K562 (cell line): ENCODE data around the gene KCNK1. TPM values are rescaled to one million over a fixed set of nuclear protein-coding genes. Genes with fewer than 3 reads are reported as not detected.

Experiments
- CUX1 ChIP-seq: fragments of 200-800 bp; sonication (Bioruptor generic); IDR thresholded peaks from 2 replicates; pipeline ENCODE4 v1.6.1; 2016; ENCODE audit warnings: missing genetic modification characterization, missing compliant biosample characterization
- EHMT2 ChIP-seq: fragments of 450-650 bp; IDR thresholded peaks from 2 replicates; pipeline ENCODE4 v1.6.1; 2018; ENCODE audit warnings: antibody characterized with exemption
- GATAD2B ChIP-seq: fragments of 450-650 bp; IDR thresholded peaks from 2 replicates; pipeline ENCODE4 v1.6.1; 2017; ENCODE audit warnings: mild to moderate bottlenecking, borderline replicate concordance
- KDM4B ChIP-seq, 2 experiments: fragments of 450-650 bp in 1 of 2; sonication (generic) in 1 of 2; IDR thresholded peaks; 2 replicates each; pipeline ENCODE4 v1.6.1; 2016 to 2017; ENCODE audit warnings: borderline replicate concordance in 2 of 2, antibody characterized with exemption in 1 of 2, low read depth in 1 of 2, mild to moderate bottlenecking in 1 of 2
- LEF1 ChIP-seq: fragments of 450-650 bp; IDR thresholded peaks from 2 replicates; pipeline ENCODE4 v1.6.1; 2016; ENCODE audit warnings: mild to moderate bottlenecking
- MAFF ChIP-seq: IDR thresholded peaks from 2 replicates; pipeline ENCODE4 v1.6.1; 2012; ENCODE audit warnings: low read length, improper control_type of control experiment
- MCM7 ChIP-seq, 2 experiments: fragments of 450-650 bp; IDR thresholded peaks; 2 replicates each; pipeline ENCODE4 v1.6.1; 2016 to 2018
- MXI1 ChIP-seq: IDR thresholded peaks from 2 replicates; pipeline ENCODE4 v1.6.1; 2011; ENCODE audit warnings: low read depth, mild to moderate bottlenecking, improper control_type of control experiment, low read length
- NFE2L1 ChIP-seq: fragments of 450-650 bp; IDR thresholded peaks from 2 replicates; pipeline ENCODE4 v1.6.1; 2016; ENCODE audit warnings: missing genetic modification characterization, low read depth, mild to moderate bottlenecking, missing compliant biosample characterization, moderate library complexity, borderline replicate concordance
- NFYB ChIP-seq: IDR thresholded peaks from 2 replicates; pipeline ENCODE4 v1.6.1; 2011; ENCODE audit warnings: mild to moderate bottlenecking, moderate library complexity; ENCODE audit not compliant: insufficient read length; ENCODE audit errors: extremely low read depth
- NR0B1 ChIP-seq: fragments of 450-650 bp; IDR thresholded peaks from one replicate; pipeline ENCODE4 v1.6.1; 2018; ENCODE audit warnings: mild to moderate bottlenecking, moderate library complexity; ENCODE audit not compliant: partially characterized antibody
- PCBP1 ChIP-seq: fragments of 200-400 bp; formaldehyde crosslinking; IDR thresholded peaks from 2 replicates; pipeline ENCODE4 v1.6.1; 2018; ENCODE audit warnings: mild to moderate bottlenecking, low read depth, low read length; ENCODE audit not compliant: poor library complexity, severe bottlenecking
- PHB ChIP-seq: fragments of 250-450 bp; sonication (Bioruptor Pico); IDR thresholded peaks from 2 replicates; pipeline ENCODE4 v1.5.0; 2021
- RCOR1 ChIP-seq, 2 experiments: IDR thresholded peaks; 2 replicates each; pipeline ENCODE4 v1.6.1; 2012; ENCODE audit warnings: low read depth in 2 of 2, low read length in 2 of 2, borderline replicate concordance in 1 of 2, improper control_type of control experiment in 1 of 2
- SRF ChIP-seq, 2 experiments: fragments of 250-450, 450-650 bp in 1 of 2; sonication (Bioruptor Pico) in 1 of 2; sonication (generic) in 1 of 2; formaldehyde crosslinking; IDR thresholded peaks; 2 replicates each; pipeline versions ENCODE4 v1.5.0 to v1.5.1; 2020 to 2022; ENCODE audit warnings: mild to moderate bottlenecking in 1 of 2, missing genetic modification reagents in 1 of 2
- TAF15 ChIP-seq: fragments of 200-400 bp; formaldehyde crosslinking; IDR thresholded peaks from 2 replicates; pipeline ENCODE4 v1.6.1; 2017; ENCODE audit warnings: mild to moderate bottlenecking, low read depth, low read length, moderate library complexity
- YY1 ChIP-seq, 3 experiments: IDR thresholded peaks; 2 replicates each; pipeline ENCODE4 v1.6.1; 2011; ENCODE audit warnings: low read length in 2 of 3, mild to moderate bottlenecking in 2 of 3, moderate library complexity in 2 of 3, borderline replicate concordance in 1 of 3, control low read depth in 1 of 3, low read depth in 1 of 3; ENCODE audit not compliant: insufficient read depth in 3 of 3, insufficient replicate concordance in 2 of 3, control insufficient read depth in 1 of 3, insufficient read length in 1 of 3; ENCODE audit errors: extremely low read depth in 1 of 3
- ZBTB1 ChIP-seq: sonication (generic); formaldehyde crosslinking; IDR thresholded peaks from 2 replicates; pipeline ENCODE4 v1.8.1; 2023; ENCODE audit warnings: missing genetic modification reagents, low read depth, mild to moderate bottlenecking, borderline replicate concordance
- ZNF121 ChIP-seq: sonication (generic); formaldehyde crosslinking; conservative IDR thresholded peaks from 2 replicates; pipeline ENCODE4 v1.8.0; 2022; ENCODE audit warnings: missing genetic modification reagents
- ZNF311 ChIP-seq: fragments of 250-450 bp; sonication (Bioruptor Pico); IDR thresholded peaks from 2 replicates; pipeline ENCODE4 v1.4.0; 2020; ENCODE audit warnings: mild to moderate bottlenecking, moderate library complexity
- ZNF316 ChIP-seq: fragments of 450-650 bp; IDR thresholded peaks from 2 replicates; pipeline ENCODE4 v1.6.1; 2016
- ZNF583 ChIP-seq: fragments of 250-450 bp; sonication (Bioruptor Pico); IDR thresholded peaks from 2 replicates; pipeline ENCODE4 v1.4.0; 2020
- polyA plus RNA-seq, 8 experiments: library from polyadenylated mRNA; depleted of rRNA in 4 of 8; stranded (reverse) in 5 of 8; unstranded in 3 of 8; fragments of >200 nt; fragmentation: Nextera tagmentation in 2 of 8; fragmentation: Illumina TruSeq in 1 of 8; extraction: Ambion mirVana in 2 of 8; extraction: Trizol in 1 of 8; gene quantifications; 2 replicates each; pipeline versions ENCODE4 v1.2.1 to v1.2.3, GENCODE V29; 2011 to 2014; ENCODE audit warnings: inconsistent platforms in 1 of 8, missing spikeins in 1 of 8
- total RNA-seq, 7 experiments: library from RNA; depleted of rRNA in 6 of 7; stranded (reverse); fragments of >200 nt in 6 of 7; fragmentation: Illumina TruSeq in 2 of 7; extraction: Trizol in 2 of 7; gene quantifications; 2 replicates each; pipeline versions ENCODE4 v1.2.1 to v1.2.3, GENCODE V29; 2011 to 2021; ENCODE audit warnings: low replicate concordance in 1 of 7

The KCNK1 gene
- total and polyA plus RNA-seq, 9 of the 15 experiments (the other 6 are each of a cell fraction or from before 2014, with no cell fraction given), result 3.1 to 22.7 (median 6.0) TPM

DNA sequence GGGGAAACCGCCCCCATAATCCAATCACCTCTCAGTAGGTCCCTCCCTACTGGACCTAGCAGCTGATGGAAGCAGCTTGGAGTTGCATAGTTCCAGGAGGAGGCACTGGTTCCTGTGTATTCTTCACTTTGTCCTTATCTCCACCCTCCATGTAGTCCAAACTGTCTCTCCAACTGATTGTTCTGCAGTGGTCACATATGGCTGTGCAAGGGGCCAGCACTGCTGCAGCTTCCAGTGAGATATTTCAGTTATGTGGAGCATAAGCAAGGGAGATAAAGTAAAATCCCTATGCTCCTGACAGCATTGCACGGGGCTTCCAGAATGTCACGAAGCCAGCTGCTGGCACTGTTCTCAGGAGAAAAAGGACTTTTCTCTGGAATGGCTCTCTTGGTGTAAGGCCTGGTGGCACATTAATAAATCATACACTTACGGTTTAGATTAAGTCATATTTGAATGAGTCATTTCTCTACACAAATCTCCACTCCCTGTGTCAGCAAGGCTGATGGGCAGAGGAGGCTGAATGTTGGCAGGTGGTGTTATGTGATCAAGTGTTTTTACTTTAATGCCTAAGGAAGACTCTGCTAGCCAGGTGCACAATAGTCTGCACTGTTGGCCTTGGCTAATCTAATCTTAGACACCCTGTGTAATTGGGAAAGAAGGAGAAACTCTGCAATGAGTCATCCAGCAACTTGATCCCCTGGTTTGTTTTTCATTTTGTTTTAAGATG lies 93.4 kb downstream of the KCNK1 start (continued):
- TF ChIP-seq YY1 (IDR thresholded peaks at IDR 0.05; ENCODE audit: borderline replicate concordance in 1 of 3, control insufficient read depth in 1 of 3, extremely low read depth in 1 of 3, insufficient read depth in 3 of 3, insufficient read length in 1 of 3, insufficient replicate concordance in 2 of 3, low read depth in 1 of 3, low read length in 2 of 3), result no peak
- no peak for TF ChIP-seq MXI1
- no peak for TF ChIP-seq NFE2L1 (tag)
- TF ChIP-seq RCOR1 (IDR thresholded peaks at IDR 0.05; ENCODE audit: borderline replicate concordance in 1 of 2, low read depth in 2 of 2, low read length in 2 of 2), result peak in 1 of 2 experiments; percentile 80; a peak in 2 of 4 replicates
- no peak for TF ChIP-seq MAFF
- TF ChIP-seq ZNF316, result no peak
- no peak for TF ChIP-seq LEF1
- TF ChIP-seq NR0B1, result no peak
- no peak for TF ChIP-seq CUX1 (CRISPR knock-in tag)
- TF ChIP-seq GATAD2B, result no peak; the same call in 1 of the 2 replicates
- TF ChIP-seq KDM4B (IDR thresholded peaks at IDR 0.05; ENCODE audit: borderline replicate concordance in 2 of 2, low read depth in 1 of 2), result no peak
- TF ChIP-seq SRF (CRISPR knock-in tag; IDR thresholded peaks at IDR 0.05), result no peak
- TF ChIP-seq PHB (CRISPR knock-in tag), result no peak
- TF ChIP-seq ZBTB1 (CRISPR knock-in tag), result no peak
- no peak for TF ChIP-seq ZNF583 (CRISPR knock-in tag)
- no peak for TF ChIP-seq PCBP1
- no peak for TF ChIP-seq NFYB
- no peak for TF ChIP-seq MCM7 (IDR thresholded peaks at IDR 0.05)
- no peak for TF ChIP-seq ZNF311 (CRISPR knock-in tag)
- TF ChIP-seq TAF15, result no peak
- TF ChIP-seq EHMT2, result peak; percentile 95
- TF ChIP-seq ZNF121 (CRISPR knock-in tag), result no peak
